Parathyroid adenoma (tissue), 2 donors: ENCODE measurements around the gene FLNB.

Experiments
- H2AFZ ChIP-seq: fragments of 300-600 bp; sonication (generic); one replicate; pipeline ENCODE4 v1.7.0; 2017; ENCODE audit warnings: antibody characterized with exemption, mild to moderate bottlenecking
- H3K27ac ChIP-seq: fragments of 300-600 bp; sonication (generic); one replicate; pipeline ENCODE4 v1.7.0; 2017
- H3K27me3 ChIP-seq: fragments of 300-600 bp; sonication (generic); one replicate; pipeline ENCODE4 v1.7.0; 2017; ENCODE audit warnings: low read length; ENCODE audit not compliant: control insufficient read depth, insufficient read depth
- H3K36me3 ChIP-seq: fragments of 300-600 bp; sonication (generic); one replicate; pipeline ENCODE4 v1.7.0; 2017; ENCODE audit warnings: low read length; ENCODE audit not compliant: control insufficient read depth, insufficient read depth
- H3K4me1 ChIP-seq: fragments of 300-600 bp; sonication (generic); one replicate; pipeline ENCODE4 v1.7.0; 2017; ENCODE audit warnings: control low read depth
- H3K4me2 ChIP-seq: fragments of 300-600 bp; sonication (generic); one replicate; pipeline ENCODE4 v1.7.0; 2017; ENCODE audit warnings: low read length
- H3K4me3 ChIP-seq: fragments of 300-600 bp; sonication (generic); one replicate; pipeline ENCODE4 v1.7.0; 2017; ENCODE audit warnings: low read depth, low read length
- H3K79me2 ChIP-seq: fragments of 300-600 bp; sonication (generic); one replicate; pipeline ENCODE4 v1.7.0; 2017; ENCODE audit warnings: control low read depth
- H3K9ac ChIP-seq: fragments of 300-600 bp; sonication (generic); one replicate; pipeline ENCODE4 v1.7.0; 2017; ENCODE audit warnings: mild to moderate bottlenecking
- H3K9me3 ChIP-seq: fragments of 300-600 bp; sonication (generic); one replicate; pipeline ENCODE4 v1.7.0; 2017; ENCODE audit warnings: low read length; ENCODE audit not compliant: control insufficient read depth
- CTCF ChIP-seq: fragments of 300-600 bp; sonication (generic); IDR thresholded peaks from one replicate; pipeline ENCODE4 v1.7.0; 2017; ENCODE audit warnings: antibody characterized with exemption, mild to moderate bottlenecking
- donor health status: primary hyperparathyroidism.

FLNB gene

GRCh38 chr3:57972531-57973111 lies 35.6 kb upstream of the FLNB start:
- no peak overlapping the region for H3K9ac ChIP-seq
- no peak overlapping the region for H3K27ac ChIP-seq
- H2AFZ ChIP-seq: no peak overlapping the region
- H3K9me3 ChIP-seq: no peaks in the 10 kb centered on the region
- H3K4me3 ChIP-seq: no peak overlapping the region
- no peak for TF ChIP-seq CTCF
- no peak overlapping the region for H3K4me2 ChIP-seq
- H3K4me1 ChIP-seq: no peaks in the 10 kb centered on the region
- no peaks in the 10 kb centered on the region for H3K79me2 ChIP-seq
- no peaks in the 10 kb centered on the region for H3K27me3 ChIP-seq
- no peaks in the 10 kb centered on the region for H3K36me3 ChIP-seq

GRCh38 chr3:57973715-57974477 lies 34.3 kb upstream of the FLNB start:
- Histone ChIP-seq H3K79me2 (no peaks in the 10 kb centered on the region), H3K4me3 (no peak overlapping the region), H3K27me3 (no peaks in the 10 kb centered on the region), H3K36me3 (no peaks in the 10 kb centered on the region), H3K4me1 (no peaks in the 10 kb centered on the region), H3K9me3 (no peaks in the 10 kb centered on the region), H3K4me2 (no peak overlapping the region), H2AFZ (no peak overlapping the region), H3K27ac (no peak overlapping the region), H3K9ac (no peak overlapping the region)
- TF ChIP-seq CTCF: no peak

GRCh38 chr3:57974796-57975388 lies 33.3 kb upstream of the FLNB start:
- no peaks in the 10 kb centered on the region for H3K79me2 ChIP-seq
- peak overlapping the region; percentile 61 for H2AFZ ChIP-seq
- no peak overlapping the region for H3K9ac ChIP-seq
- H3K27me3 ChIP-seq: no peaks in the 10 kb centered on the region
- no peak for TF ChIP-seq CTCF
- peak overlapping the region; percentile 15 for H3K27ac ChIP-seq
- no peak overlapping the region for H3K4me2 ChIP-seq
- no peak overlapping the region for H3K4me3 ChIP-seq
- H3K4me1 ChIP-seq: no peaks in the 10 kb centered on the region
- no peaks in the 10 kb centered on the region for H3K9me3 ChIP-seq
- H3K36me3 ChIP-seq: no peaks in the 10 kb centered on the region

GRCh38 chr3:57977818-57978235 lies 30.4 kb upstream of the FLNB start:
- H3K27ac ChIP-seq: no peak overlapping the region
- H3K4me3 ChIP-seq: no peak overlapping the region

More at GRCh38 chr3:57977818-57978235, 30.4 kb upstream of the FLNB start:
- Histone ChIP-seq H2AFZ (no peak overlapping the region), H3K4me1 (no peaks in the 10 kb centered on the region), H3K27me3 (no peaks in the 10 kb centered on the region), H3K4me2 (no peak overlapping the region), H3K36me3 (no peaks in the 10 kb centered on the region), H3K9me3 (no peaks in the 10 kb centered on the region), H3K9ac (no peak overlapping the region), H3K79me2 (no peaks in the 10 kb centered on the region)
- no peak for TF ChIP-seq CTCF
